Kidney (tissue), 14 donors: ENCODE measurements around the gene TLE3. TPM values are rescaled to one million over a fixed set of nuclear protein-coding genes. Genes with fewer than 3 reads are reported as not detected.

Experiments
- DNase-seq, 5 donors: peaks; one replicate each; pipeline ENCODE4 v3.0.0-alpha.2; 2013 to 2020
- FAIRE-seq: peaks from 2 replicates; lab custom pipeline; 2012; peaks lifted over from hg19 to GRCh38; lab: Jason Lieb, UNC
- H3K27ac ChIP-seq, 2 donors: one replicate each; pipeline ENCODE4 v1.7.0; 2013; ENCODE audit warnings: low read depth in 2 of 2, low read length in 2 of 2, inconsistent platforms in 1 of 2
- H3K27me3 ChIP-seq: one replicate; pipeline ENCODE4 v1.7.1; 2013; ENCODE audit warnings: low read length, inconsistent platforms; ENCODE audit not compliant: control insufficient read depth, insufficient read depth
- H3K36me3 ChIP-seq, 3 donors: one replicate each; pipeline versions ENCODE4 v1.7.0 to v1.7.1; 2013; ENCODE audit warnings: low read length in 3 of 3, control low read depth in 1 of 3, inconsistent platforms in 1 of 3; ENCODE audit not compliant: insufficient read depth in 3 of 3, control insufficient read depth in 2 of 3
- H3K4me1 ChIP-seq, 3 donors: one replicate each; pipeline versions ENCODE4 v1.7.0 to v1.7.1; 2013; ENCODE audit warnings: low read length in 3 of 3, inconsistent platforms in 1 of 3, low read depth in 1 of 3; ENCODE audit not compliant: control insufficient read depth in 2 of 3, insufficient read depth in 2 of 3
- H3K4me3 ChIP-seq, 3 donors: one replicate each; pipeline versions ENCODE4 v1.7.0 to v1.8.1; 2013; ENCODE audit warnings: low read length in 3 of 3, control low read depth in 1 of 3, inconsistent platforms in 1 of 3
- H3K9ac ChIP-seq, 3 donors: one replicate each; pipeline versions ENCODE4 v1.7.0 to v1.7.1; 2013; ENCODE audit warnings: low read length in 3 of 3, control low read depth in 1 of 3, inconsistent platforms in 1 of 3
- H3K9me3 ChIP-seq, 3 donors: one replicate each; pipeline versions ENCODE4 v1.7.0 to v1.7.1; 2013; ENCODE audit warnings: low read length in 3 of 3, control low read depth in 1 of 3, inconsistent platforms in 1 of 3; ENCODE audit not compliant: control insufficient read depth in 2 of 3, insufficient read depth in 1 of 3
- CTCF ChIP-seq: IDR thresholded peaks from 3 replicates; pipeline ENCODE4 v1.5.1; 2012; ENCODE audit warnings: mild to moderate bottlenecking, moderate library complexity, borderline replicate concordance; ENCODE audit not compliant: insufficient read depth; ENCODE audit errors: extremely low read depth
- intact Hi-C: fragments of 100-400 bp; cut with DNase I; formaldehyde crosslinking; loops from one replicate; pipeline ENCODE4 v1.11.1; 2022
- polyA plus RNA-seq: library from polyadenylated mRNA; stranded (reverse); fragments of 350-450 nt; fragmentation: Illumina TruSeq; extraction: RNeasy Lipid Tissue Mini Kit (QIAGEN cat#74804); gene quantifications from one replicate; pipeline ENCODE4 v1.2.3, GENCODE V29; 2014; ENCODE audit warnings: low read depth, low replicate concordance; ENCODE audit not compliant: insufficient read depth
- total RNA-seq: library from RNA; stranded (reverse); fragmentation: NEBNext Ultra II Directional; extraction: Animal tissue kit (Norgen Biotek cat#: 25700); gene quantifications from one replicate; pipeline ENCODE4 v1.2.1, GENCODE V29; 2021
- donor health status: control.
- donor health status: control.
- donor health status: control.
- donor health status: control.
- donor health status: control.
- donor health status: DM: yes; HTN: yes; CAD: no.
- donor health status: Normal renal cell carcinoma (clear cell type).

TLE3 gene
- total and polyA plus RNA-seq, 2 donors from 2014 or later, result 10.3 to 71.7 TPM

- no peak for FAIRE-seq
- Histone ChIP-seq H3K9ac (no peak overlapping the region), H3K4me3 (no peak overlapping the region), H3K4me1 (no peaks in the 10 kb centered on the region), H3K9me3 (no peaks in the 10 kb centered on the region), H3K27me3 (peaks cover 3% of the 10 kb centered on the region), H3K27ac (no peak overlapping the region), H3K36me3 (no peaks in the 10 kb centered on the region)
- TF ChIP-seq CTCF, result no peak
- DNase-seq, result peak in 3 of 5 donors; percentile 36 to 78 (median 64)
- intact Hi-C loops, result no loop called here
Observed at GRCh38 chr15:70023769-70024491, 73.8 kb downstream of the TLE3 start.

- Histone ChIP-seq H3K27me3 (peaks cover 3% of the 10 kb centered on the region), H3K9me3 (no peaks in the 10 kb centered on the region), H3K27ac (no peak overlapping the region), H3K4me3 (no peak overlapping the region), H3K36me3 (no peaks in the 10 kb centered on the region), H3K9ac (no peak overlapping the region), H3K4me1 (no peaks in the 10 kb centered on the region)
- no peak for TF ChIP-seq CTCF
- peak in 1 of 5 donors; percentile 33 for DNase-seq
- no peak for FAIRE-seq
- intact Hi-C loops, result no loop called here
Observed at GRCh38 chr15:70023064-70023768, 74.5 kb downstream of the TLE3 start.

GRCh38 chr15:70020229-70020628 is 77.5 kb downstream of the TLE3 start:
- FAIRE-seq (no peak), DNase-seq (no peak)
- Histone ChIP-seq H3K27ac (no peak overlapping the region), H3K9ac (no peak overlapping the region), H3K36me3 (no peaks in the 10 kb centered on the region), H3K4me1 (no peaks in the 10 kb centered on the region), H3K27me3 (no peaks in the 10 kb centered on the region), H3K4me3 (no peak overlapping the region), H3K9me3 (no peaks in the 10 kb centered on the region)
- TF ChIP-seq CTCF, result no peak
- intact Hi-C loops, result no loop called here
